IMR-90 (cell line): ENCODE data around the gene KRTAP4-3.

Experiments used
- BHLHE40 ChIP-seq: fragments of 150-350 bp; IDR thresholded peaks from 2 replicates; pipeline ENCODE4 v1.6.1; 2016; ENCODE audit warnings: mild to moderate bottlenecking, low read depth, low read length
- CEBPB ChIP-seq: IDR thresholded peaks from 2 replicates; pipeline ENCODE4 v1.6.1; 2012; ENCODE audit warnings: low read depth, low read length, improper control_type of control experiment
- CHD1 ChIP-seq: IDR thresholded peaks from 2 replicates; pipeline ENCODE4 v1.6.1; 2012; ENCODE audit warnings: low read depth, low read length, improper control_type of control experiment
- CTCF ChIP-seq: conservative IDR thresholded peaks from 2 replicates; pipeline ENCODE4 v1.5.1; 2012; ENCODE audit warnings: mild to moderate bottlenecking, low read depth, low read length, improper control_type of control experiment
- FOS ChIP-seq: fragments of 150-350 bp; IDR thresholded peaks from 2 replicates; pipeline ENCODE4 v1.6.1; 2016; ENCODE audit warnings: low read depth, low read length
- MAFK ChIP-seq: IDR thresholded peaks from 2 replicates; pipeline ENCODE4 v1.6.1; 2012; ENCODE audit warnings: low read depth, low read length, improper control_type of control experiment
- MXI1 ChIP-seq: IDR thresholded peaks from 2 replicates; pipeline ENCODE4 v1.6.1; 2012; ENCODE audit warnings: low read depth, mild to moderate bottlenecking, low read length, moderate library complexity, borderline replicate concordance
- POLR2A ChIP-seq: IDR thresholded peaks from 2 replicates; pipeline ENCODE4 v1.6.1; 2012; ENCODE audit warnings: mild to moderate bottlenecking, low read depth, low read length
- RAD21 ChIP-seq: IDR thresholded peaks from 2 replicates; pipeline ENCODE4 v1.6.1; 2012; ENCODE audit warnings: low read length, improper control_type of control experiment
- RCOR1 ChIP-seq: IDR thresholded peaks from 2 replicates; pipeline ENCODE4 v1.6.1; 2012; ENCODE audit warnings: mild to moderate bottlenecking, low read length, improper control_type of control experiment; ENCODE audit not compliant: insufficient replicate concordance
- RFX5 ChIP-seq: IDR thresholded peaks from 2 replicates; pipeline ENCODE4 v1.8.0; 2012; ENCODE audit warnings: low read depth, mild to moderate bottlenecking, low read length, moderate library complexity
- SMC3 ChIP-seq: fragments of 150-350 bp; IDR thresholded peaks from 2 replicates; pipeline ENCODE4 v1.6.1; 2016; ENCODE audit warnings: low read depth, mild to moderate bottlenecking, antibody characterized with exemption, low read length, moderate library complexity
- USF2 ChIP-seq: fragments of 150-350 bp; IDR thresholded peaks from 2 replicates; pipeline ENCODE4 v1.6.1; 2017; ENCODE audit warnings: mild to moderate bottlenecking, antibody characterized with exemption, low read length, low read depth

GRCh38 chr17:41147531-41148204 lies 20.4 kb downstream of the KRTAP4-3 start:
- TF ChIP-seq USF2 (no peak), CTCF (no peak), MXI1 (no peak), POLR2A (no peak), CEBPB (no peak), CHD1 (no peak), FOS (no peak), RCOR1 (no peak), SMC3 (no peak), RAD21 (no peak), RFX5 (no peak), MAFK (no peak), BHLHE40 (no peak)
